ENCODE data around the gene FPGS. TPM values are rescaled to one million over a fixed set of nuclear protein-coding genes. Genes with fewer than 3 reads are reported as not detected.

FPGS gene
- total and polyA plus RNA-seq, 2 of the 4 experiments (the other 2 are of a cell fraction) = 43.9 to 75.7 TPM

- Histone ChIP-seq H2BK15ac (ENCODE audit: low read depth, low read length) (no peak overlapping the region), H3K18ac (ENCODE audit: low read depth, low read length) (no peak overlapping the region), H3K4me1 (ENCODE audit: control insufficient read depth, insufficient read depth, low read length) (peaks cover 2% of the 10 kb centered on the region; the same call in 1 of the 2 replicates), H2BK120ac (ENCODE audit: low read depth, low read length) (no peak overlapping the region), H4K20me1 (ENCODE audit: insufficient read depth, low read length) (no peaks in the 10 kb centered on the region), H3K56ac (ENCODE audit: extremely low read depth, insufficient read depth, low read length) (no peak overlapping the region), H2AFZ (replicated peaks; ENCODE audit: low read length, poor library complexity) (peak overlapping the region; percentile 3), H3K27me3 (ENCODE audit: control insufficient read depth, insufficient read depth, low read length) (peaks cover 28% of the 10 kb centered on the region), H3K9me3 (ENCODE audit: control insufficient read depth, insufficient read depth, low read length) (no peaks in the 10 kb centered on the region), H3K4me2 (ENCODE audit: low read depth, low read length) (no peak overlapping the region), H2BK5ac (ENCODE audit: low read depth, low read length, poor library complexity, severe bottlenecking) (no peak overlapping the region), H2AK9ac (replicated peaks; ENCODE audit: low read depth, low read length, poor library complexity) (no peak overlapping the region), H3K9ac (ENCODE audit: low read depth, low read length) (no peak overlapping the region), H4K5ac (ENCODE audit: low read depth, low read length) (no peak overlapping the region), H3K36me3 (ENCODE audit: control insufficient read depth, insufficient read depth, low read length) (no peaks in the 10 kb centered on the region), H3K9me1 (ENCODE audit: insufficient read depth, low read length) (no peaks in the 10 kb centered on the region), H3K23ac (ENCODE audit: low read depth, low read length) (no peak overlapping the region), H4K8ac (ENCODE audit: low read depth in 2 of 2, low read length in 2 of 2) (no peak overlapping the region), H2BK20ac (ENCODE audit: low read depth, low read length) (no peak overlapping the region), H3K4ac (ENCODE audit: low read depth, low read length) (no peak overlapping the region), H4K91ac (ENCODE audit: insufficient read depth, low read depth, low read length) (no peak overlapping the region), H3K27ac (ENCODE audit: insufficient read depth, low read length) (no peak overlapping the region), H3K14ac (replicated peaks; ENCODE audit: low read depth, low read length) (no peak overlapping the region), H2AK5ac (ENCODE audit: low read depth, low read length) (no peak overlapping the region), H3K79me1 (ENCODE audit: low read depth in 1 of 2, low read length in 2 of 2) (no peaks in the 10 kb centered on the region), H3K4me3 (ENCODE audit: insufficient read depth, low read depth, low read length) (no peak overlapping the region)
- in situ Hi-C loops (cut with MboI; ENCODE audit: low sequenced_read_pairs) = no loop called here
- TF ChIP-seq BHLHE40 (IDR thresholded peaks at IDR 0.05; ENCODE audit: low read depth, low read length) = no peak
- no peak for TF ChIP-seq FOS (IDR thresholded peaks at IDR 0.05; ENCODE audit: low read depth, low read length)
- no peak for TF ChIP-seq RCOR1 (IDR thresholded peaks at IDR 0.05; ENCODE audit: insufficient replicate concordance, low read length)
- TF ChIP-seq, protein P1, sequence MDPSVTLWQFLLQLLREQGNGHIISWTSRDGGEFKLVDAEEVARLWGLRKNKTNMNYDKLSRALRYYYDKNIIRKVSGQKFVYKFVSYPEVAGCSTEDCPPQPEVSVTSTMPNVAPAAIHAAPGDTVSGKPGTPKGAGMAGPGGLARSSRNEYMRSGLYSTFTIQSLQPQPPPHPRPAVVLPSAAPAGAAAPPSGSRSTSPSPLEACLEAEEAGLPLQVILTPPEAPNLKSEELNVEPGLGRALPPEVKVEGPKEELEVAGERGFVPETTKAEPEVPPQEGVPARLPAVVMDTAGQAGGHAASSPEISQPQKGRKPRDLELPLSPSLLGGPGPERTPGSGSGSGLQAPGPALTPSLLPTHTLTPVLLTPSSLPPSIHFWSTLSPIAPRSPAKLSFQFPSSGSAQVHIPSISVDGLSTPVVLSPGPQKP (IDR thresholded peaks at IDR 0.05; ENCODE audit: borderline replicate concordance, low read depth, low read length) = no peak
- TF ChIP-seq CTCF (conservative IDR thresholded peaks at IDR 0.05; ENCODE audit: low read depth, low read length) = 0 out of 2 replicates have a peak, but pooled peaks have one; percentile 24
- TF ChIP-seq MAZ (IDR thresholded peaks at IDR 0.05; ENCODE audit: borderline replicate concordance, low read depth, low read length) = no peak
- TF ChIP-seq RAD21 (IDR thresholded peaks at IDR 0.05; ENCODE audit: low read length) = 0 out of 2 replicates have a peak, but pooled peaks have one; percentile 10
- CTCF ChIA-PET = interaction anchor here (1.0 kb wide), 1 partner anchor 21 kb away, joined by 4 read pairs; no protein-coding TSS in a partner anchor
- POLR2A ChIA-PET (ENCODE audit: unreplicated experiment) = no interaction called here
- no peak for DNase-seq
- BruUV-seq (replicated peaks) = no TSS peak
- intact Hi-C loops (cut with micrococcal nuclease) = no loop called here
- dilution Hi-C loops (cut with HindIII; ENCODE audit: low sequenced_read_pairs, unreplicated experiment) = no loop called here
- ATAC-seq (ENCODE audit: low read depth) = no peak
- WGBS, 2 experiments (ENCODE audit: extremely low coverage in 2 of 2, insufficient read length in 1 of 2) = 70% methylated on average over 3 of the region's 7 CpGs; no CpG with 5 or more reads in 1 of the 2 experiments
Measured at GRCh38 chr9:127763918-127764384, 38.7 kb upstream of the FPGS start.
